ENCODE results near the gene ANKH.

The ANKH gene

GRCh38 chr5:14687023-14687665, 184.4 kb downstream of the ANKH start:
- no peak for DNase-seq (ENCODE audit: low read depth in 3 of 3)

GRCh38 chr5:14686517-14686916, 185.1 kb downstream of the ANKH start:
- no peak for DNase-seq (ENCODE audit: low read depth in 3 of 3)

- DNase-seq (ENCODE audit: low read depth in 3 of 3), result no peak
Measured at GRCh38 chr5:14685757-14686156, 185.8 kb downstream of the ANKH start.

- DNase-seq (ENCODE audit: low read depth in 3 of 3), result no peak
Measured at GRCh38 chr5:14684757-14685156, 186.8 kb downstream of the ANKH start.

- no peak for DNase-seq (ENCODE audit: low read depth in 3 of 3)
Measured at GRCh38 chr5:14683906-14684455, 187.6 kb downstream of the ANKH start.

GRCh38 chr5:14681236-14681752, 190.3 kb downstream of the ANKH start:
- DNase-seq (ENCODE audit: low read depth in 3 of 3), result no peak

- DNase-seq (ENCODE audit: low read depth in 3 of 3), result no peak
Measured at GRCh38 chr5:14679595-14679994, 192.0 kb downstream of the ANKH start.

GRCh38 chr5:14678773-14679334, 192.7 kb downstream of the ANKH start:
- DNase-seq (ENCODE audit: low read depth in 3 of 3), result no peak

GRCh38 chr5:14676320-14676719, 195.3 kb downstream of the ANKH start:
- no peak for DNase-seq (ENCODE audit: low read depth in 3 of 3)

GRCh38 chr5:14675865-14676300, 195.7 kb downstream of the ANKH start:
- no peak for DNase-seq (ENCODE audit: low read depth in 3 of 3)

GRCh38 chr5:14674983-14675854, 196.4 kb downstream of the ANKH start:
- no peak for DNase-seq (ENCODE audit: low read depth in 3 of 3)

GRCh38 chr5:14673443-14673842, 198.1 kb downstream of the ANKH start:
- no peak for DNase-seq (ENCODE audit: low read depth in 3 of 3)

- no peak for DNase-seq (ENCODE audit: low read depth in 3 of 3)
Measured at GRCh38 chr5:14672484-14673394, 198.8 kb downstream of the ANKH start.

GRCh38 chr5:14672082-14672481, 199.5 kb downstream of the ANKH start:
- no peak for DNase-seq (ENCODE audit: low read depth in 3 of 3)

- DNase-seq (ENCODE audit: low read depth in 3 of 3), result no peak
Measured at GRCh38 chr5:14671414-14671813, 200.2 kb downstream of the ANKH start.

- no peak for DNase-seq (ENCODE audit: low read depth in 3 of 3)
Measured at GRCh38 chr5:14669975-14670374, 201.6 kb downstream of the ANKH start.

- DNase-seq (ENCODE audit: low read depth in 3 of 3), result no peak
Measured at GRCh38 chr5:14669415-14669814, 202.2 kb downstream of the ANKH start.

- DNase-seq (ENCODE audit: low read depth in 3 of 3), result no peak
Measured at GRCh38 chr5:14668181-14668591, 203.4 kb downstream of the ANKH start.

- DNase-seq (ENCODE audit: low read depth in 3 of 3), result no peak
Measured at GRCh38 chr5:14667770-14668169, 203.8 kb downstream of the ANKH start.

- no peak for DNase-seq (ENCODE audit: low read depth in 3 of 3)
Measured at GRCh38 chr5:14667290-14667689, 204.3 kb downstream of the ANKH start.

GRCh38 chr5:14666357-14666756, 205.2 kb downstream of the ANKH start:
- no peak for DNase-seq (ENCODE audit: low read depth in 3 of 3)

All from stimulated activated CD4-positive, alpha-beta T cell treated with anti-CD3 and anti-CD28 coated beads, TNF-alpha, amount 100 ng/mL, for 48 hours (primary cell).